Stomach smooth muscle (tissue), 2 donors: ENCODE measurements around the gene NXNL2.

Experiments
- H3K27ac ChIP-seq: one replicate; pipeline ENCODE4 v1.7.0; 2013; ENCODE audit warnings: mild to moderate bottlenecking, low read length, inconsistent platforms
- H3K27me3 ChIP-seq, 2 donors: one replicate each; pipeline ENCODE4 v1.7.0; 2013; ENCODE audit warnings: low read length in 2 of 2; ENCODE audit not compliant: insufficient read depth in 2 of 2, control insufficient read depth in 1 of 2
- H3K36me3 ChIP-seq, 2 donors: one replicate each; pipeline ENCODE4 v1.7.0; 2013; ENCODE audit warnings: low read length in 2 of 2; ENCODE audit not compliant: control insufficient read depth in 2 of 2, insufficient read depth in 2 of 2
- H3K4me1 ChIP-seq: one replicate; pipeline ENCODE4 v1.7.0; 2013; ENCODE audit warnings: low read length; ENCODE audit not compliant: control insufficient read depth, insufficient read depth
- H3K4me3 ChIP-seq, 2 donors: one replicate each; pipeline ENCODE4 v1.7.0; 2013; ENCODE audit warnings: low read length in 2 of 2
- H3K9ac ChIP-seq, 2 donors: one replicate each; pipeline ENCODE4 v1.7.0; 2013; ENCODE audit warnings: low read length in 2 of 2, mild to moderate bottlenecking in 1 of 2
- H3K9me3 ChIP-seq, 2 donors: one replicate each; pipeline ENCODE4 v1.7.0; 2013; ENCODE audit warnings: low read length in 2 of 2; ENCODE audit not compliant: control insufficient read depth in 2 of 2
- donor health status: healthy.
- donor health status: Pancreatic carcinoma.

NXNL2 gene

DNA sequence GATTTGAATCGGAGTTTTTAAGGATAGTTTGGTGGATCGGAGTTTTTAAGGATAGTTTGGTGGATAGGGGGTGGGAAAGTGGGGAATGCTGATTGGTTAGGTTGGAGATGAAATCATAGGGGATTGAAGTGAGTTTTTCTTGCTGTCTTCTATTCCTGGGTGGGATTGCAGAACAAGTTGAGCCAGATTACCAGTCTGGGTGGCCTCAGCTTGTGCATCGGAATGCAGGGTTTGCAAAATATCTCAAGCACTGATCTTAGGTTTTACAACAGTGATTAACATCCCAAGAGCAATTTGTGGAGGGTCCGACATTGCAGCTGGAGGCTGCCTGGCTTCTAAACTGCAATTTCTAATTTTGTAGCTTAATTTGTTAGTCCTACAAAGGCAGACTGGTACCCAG is 23.1 kb upstream of the NXNL2 start:
- Histone ChIP-seq H3K27ac (no peak overlapping the region), H3K4me1 (no peaks in the 10 kb centered on the region), H3K36me3 (no peaks in the 10 kb centered on the region), H3K27me3 (peaks cover 0 to 2% of the 10 kb centered on the region in 2 donors), H3K9me3 (peaks cover 0 to 3% of the 10 kb centered on the region in 2 donors), H3K9ac (no peak overlapping the region), H3K4me3 (no peak overlapping the region)

DNA sequence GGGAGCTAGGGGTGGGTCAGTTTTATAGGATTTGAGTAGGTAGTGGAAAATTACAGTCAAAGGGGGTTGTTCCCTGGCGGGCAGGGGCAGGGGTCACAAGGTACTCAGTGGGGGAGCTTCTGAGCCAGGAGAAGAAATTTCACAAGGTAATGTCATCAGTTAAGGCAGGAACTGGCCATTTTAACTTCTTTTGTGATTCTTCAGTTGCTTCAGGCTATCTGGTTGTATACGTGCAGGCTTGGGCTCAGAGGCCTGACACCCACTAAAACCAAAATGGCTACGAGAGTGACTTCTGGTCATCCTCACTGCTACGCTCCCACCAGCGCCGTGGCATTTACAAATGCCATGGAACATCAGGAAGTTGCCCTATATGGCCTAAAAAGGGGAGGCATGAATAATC is 20.7 kb upstream of the NXNL2 start:
- no peak overlapping the region for H3K27ac ChIP-seq
- H3K27me3 ChIP-seq = peaks cover 0 to 2% of the 10 kb centered on the region in 2 donors
- no peak overlapping the region for H3K9ac ChIP-seq
- no peaks in the 10 kb centered on the region for H3K36me3 ChIP-seq
- no peaks in the 10 kb centered on the region for H3K9me3 ChIP-seq
- H3K4me3 ChIP-seq = no peak overlapping the region
- H3K4me1 ChIP-seq = no peaks in the 10 kb centered on the region

DNA sequence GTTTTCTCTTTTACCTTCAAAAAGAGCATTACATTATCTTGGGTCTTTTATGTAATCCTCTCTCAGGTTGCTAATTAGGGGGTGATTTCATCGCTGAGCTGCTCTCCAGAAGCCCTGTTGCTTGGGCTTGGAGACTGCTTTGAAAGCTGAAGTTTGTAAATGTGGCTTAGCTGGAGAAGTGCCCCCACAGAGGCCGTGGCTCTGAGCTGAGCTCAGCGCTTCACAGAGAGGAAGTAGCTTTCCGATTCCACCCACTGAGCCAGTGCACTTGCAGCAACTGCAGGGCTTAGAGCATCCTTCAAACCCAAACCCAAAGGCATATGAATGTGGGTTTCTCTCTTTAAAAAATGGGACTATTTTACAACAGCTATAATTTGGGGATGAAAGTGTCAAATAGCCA is 13.7 kb upstream of the NXNL2 start:
- no peaks in the 10 kb centered on the region for H3K9me3 ChIP-seq
- H3K4me3 ChIP-seq = no peak overlapping the region

DNA sequence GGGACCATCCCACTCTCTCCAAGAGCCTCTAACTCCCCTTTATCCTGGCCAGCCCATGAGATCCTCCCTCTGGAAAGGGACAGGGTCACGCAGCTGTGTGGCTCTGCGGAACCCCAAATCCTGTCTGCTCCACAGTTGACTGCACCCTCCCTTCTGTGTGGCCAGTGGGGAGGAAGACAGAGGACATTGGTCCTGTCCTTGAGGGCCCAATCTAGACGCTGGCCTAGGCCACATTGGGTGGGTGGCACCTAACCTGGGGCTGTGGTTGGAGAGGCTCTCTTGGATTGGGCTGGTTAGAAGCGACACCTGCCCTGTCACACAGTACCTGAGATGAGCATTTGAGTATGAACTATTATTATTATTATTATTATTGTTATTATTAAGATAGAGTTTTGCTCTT is 12.6 kb upstream of the NXNL2 start:
- Histone ChIP-seq H3K9ac (no peak overlapping the region), H3K36me3 (no peaks in the 10 kb centered on the region), H3K9me3 (no peaks in the 10 kb centered on the region), H3K27me3 (peaks cover 0 to 2% of the 10 kb centered on the region in 2 donors), H3K27ac (no peak overlapping the region), H3K4me3 (no peak overlapping the region), H3K4me1 (no peaks in the 10 kb centered on the region)

More for the DNA sequence above, 13.7 kb upstream of the NXNL2 start:
- H3K27ac ChIP-seq = no peak overlapping the region
- no peaks in the 10 kb centered on the region for H3K4me1 ChIP-seq
- no peak overlapping the region for H3K9ac ChIP-seq
- H3K27me3 ChIP-seq = peaks cover 0 to 2% of the 10 kb centered on the region in 2 donors
- H3K36me3 ChIP-seq = no peaks in the 10 kb centered on the region

GRCh38 chr9:88523056-88523455 is 11.9 kb upstream of the NXNL2 start:
- H3K4me1 ChIP-seq = no peaks in the 10 kb centered on the region
- no peak overlapping the region for H3K27ac ChIP-seq
- no peak overlapping the region for H3K4me3 ChIP-seq
- peaks cover 0 to 2% of the 10 kb centered on the region in 2 donors for H3K27me3 ChIP-seq
- H3K9ac ChIP-seq = no peak overlapping the region
- H3K9me3 ChIP-seq = no peaks in the 10 kb centered on the region
- H3K36me3 ChIP-seq = no peaks in the 10 kb centered on the region

DNA sequence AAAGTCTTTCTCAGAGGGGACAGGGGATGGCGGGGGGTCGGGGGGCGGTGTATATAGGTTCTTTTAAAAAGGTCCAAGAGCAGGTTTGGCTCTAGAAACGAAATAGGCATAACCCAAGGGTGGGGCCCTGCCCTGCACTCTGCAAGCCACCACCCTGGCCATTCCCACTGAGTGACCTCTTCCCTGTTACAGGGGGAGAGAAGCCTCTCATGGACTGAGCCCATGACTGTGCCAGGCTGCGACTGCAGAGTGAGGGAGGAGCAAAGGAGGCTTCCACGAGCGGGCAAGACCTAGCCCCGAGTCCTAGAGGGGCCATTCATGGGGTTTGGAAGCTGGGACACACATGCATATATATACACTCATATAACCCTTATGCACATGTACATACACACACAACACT is 10.1 kb upstream of the NXNL2 start:
- Histone ChIP-seq H3K27ac (no peak overlapping the region), H3K4me1 (no peaks in the 10 kb centered on the region)

DNA sequence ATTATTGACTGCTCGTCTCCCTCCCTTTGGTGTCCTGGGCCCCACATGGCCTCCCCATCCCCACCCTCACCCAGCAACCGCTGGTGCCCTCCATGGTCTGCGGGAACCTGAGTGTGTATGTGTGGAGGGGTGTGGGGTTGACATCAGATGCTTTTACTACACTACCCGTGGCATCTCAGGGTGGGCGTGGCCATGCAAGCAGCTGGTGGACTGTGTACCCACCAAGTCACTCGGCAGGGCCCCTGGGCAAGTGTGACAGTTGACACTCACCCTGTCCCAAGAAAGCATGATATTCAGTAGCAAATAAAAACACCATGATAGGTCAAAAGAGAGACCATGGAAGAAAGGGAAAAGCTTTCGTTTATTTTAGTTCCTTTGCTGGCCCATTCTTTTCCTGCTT is 7.4 kb upstream of the NXNL2 start:
- no peaks in the 10 kb centered on the region for H3K36me3 ChIP-seq
- no peak overlapping the region for H3K27ac ChIP-seq
- no peaks in the 10 kb centered on the region for H3K4me1 ChIP-seq
- no peaks in the 10 kb centered on the region for H3K9me3 ChIP-seq
- H3K9ac ChIP-seq = no peak overlapping the region
- H3K4me3 ChIP-seq = no peak overlapping the region
- H3K27me3 ChIP-seq = no peaks in the 10 kb centered on the region

More for the DNA sequence above, 10.1 kb upstream of the NXNL2 start:
- H3K36me3 ChIP-seq = no peaks in the 10 kb centered on the region
- no peak overlapping the region for H3K4me3 ChIP-seq
- H3K9me3 ChIP-seq = no peaks in the 10 kb centered on the region
- H3K27me3 ChIP-seq = peaks cover 0 to 2% of the 10 kb centered on the region in 2 donors
- H3K9ac ChIP-seq = no peak overlapping the region

DNA sequence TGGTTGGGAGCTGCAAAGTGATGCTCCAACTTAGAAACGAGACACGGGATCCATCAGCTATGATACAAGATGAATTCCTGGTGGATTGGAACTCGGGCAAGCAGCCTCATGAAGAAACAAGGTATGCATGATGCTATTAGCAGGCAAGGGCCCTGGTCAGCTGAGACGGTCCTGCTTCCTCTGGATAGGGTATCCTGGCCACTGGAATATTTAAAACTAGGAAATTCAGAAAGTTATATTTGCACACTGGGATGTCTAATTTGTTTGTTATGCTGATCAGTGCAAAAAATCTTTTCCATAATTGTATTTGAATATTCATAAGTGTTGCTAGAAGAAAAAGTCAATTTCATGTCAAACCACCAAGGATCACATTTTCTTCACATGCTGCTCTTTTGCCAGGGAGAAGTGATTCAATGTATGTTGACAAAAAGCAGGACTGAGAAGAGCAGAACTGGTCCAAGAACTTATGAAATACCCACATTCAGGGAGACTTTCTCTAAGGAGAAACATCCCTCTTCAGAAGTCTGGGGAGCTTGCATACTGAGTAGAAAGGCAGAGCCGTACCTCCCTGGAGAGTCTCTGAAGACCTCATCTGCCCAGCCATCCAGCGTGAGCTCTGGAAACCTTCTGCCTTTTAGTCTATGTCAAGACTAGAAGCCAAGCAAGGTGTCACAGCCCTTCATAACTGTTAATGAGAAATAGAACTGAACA is 6.7 kb upstream of the NXNL2 start:
- Histone ChIP-seq H3K9me3 (no peaks in the 10 kb centered on the region), H3K4me1 (no peaks in the 10 kb centered on the region), H3K4me3 (no peak overlapping the region), H3K36me3 (no peaks in the 10 kb centered on the region), H3K27ac (no peak overlapping the region), H3K9ac (no peak overlapping the region), H3K27me3 (no peaks in the 10 kb centered on the region)

DNA sequence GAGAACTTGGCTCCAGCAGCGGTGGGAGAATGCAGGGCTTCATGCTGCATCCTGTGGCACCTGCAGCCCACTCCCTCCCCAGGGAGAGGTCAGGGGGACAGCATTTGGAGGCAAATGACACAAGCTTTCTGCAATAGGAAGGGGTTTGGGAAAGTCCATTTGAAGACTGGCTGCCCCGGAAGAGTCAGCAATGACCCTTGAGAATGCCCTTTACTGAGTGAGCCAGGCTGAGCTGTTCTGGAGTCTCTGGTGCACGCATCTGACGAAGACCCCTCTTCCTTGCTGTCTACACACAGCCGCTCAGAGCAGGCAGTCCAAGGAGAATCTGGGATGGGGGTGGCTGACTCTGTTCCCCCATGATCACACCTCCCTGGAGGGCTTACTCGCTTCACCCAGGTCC is 5.5 kb upstream of the NXNL2 start:
- no peak overlapping the region for H3K4me3 ChIP-seq
- no peaks in the 10 kb centered on the region for H3K36me3 ChIP-seq
- no peaks in the 10 kb centered on the region for H3K27me3 ChIP-seq
- H3K4me1 ChIP-seq = peaks cover 3% of the 10 kb centered on the region
- H3K9me3 ChIP-seq = no peaks in the 10 kb centered on the region
- H3K9ac ChIP-seq = no peak overlapping the region
- H3K27ac ChIP-seq = no peak overlapping the region

DNA sequence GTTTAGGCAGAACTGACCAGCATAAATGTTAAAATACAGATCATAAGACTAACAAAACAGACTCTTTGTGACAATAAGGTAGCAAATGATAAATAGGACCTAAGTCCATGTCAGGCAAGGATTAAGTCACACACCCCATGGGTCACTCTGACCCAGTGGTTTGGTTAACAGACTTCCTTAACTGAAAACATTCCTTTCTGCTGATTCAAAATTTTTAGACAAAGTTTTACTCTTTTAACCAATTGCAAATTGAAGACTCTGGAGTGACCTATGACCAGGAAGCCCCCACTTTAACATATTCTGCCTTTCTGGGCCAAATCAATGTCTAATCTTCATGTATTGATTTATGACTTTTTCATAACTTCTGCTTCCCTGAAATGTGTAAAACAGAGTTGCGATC is 4.9 kb upstream of the NXNL2 start:
- Histone ChIP-seq H3K4me1 (peaks cover 4% of the 10 kb centered on the region), H3K27me3 (no peaks in the 10 kb centered on the region), H3K9me3 (no peaks in the 10 kb centered on the region), H3K27ac (no peak overlapping the region), H3K36me3 (no peaks in the 10 kb centered on the region), H3K9ac (no peak overlapping the region), H3K4me3 (no peak overlapping the region)

DNA sequence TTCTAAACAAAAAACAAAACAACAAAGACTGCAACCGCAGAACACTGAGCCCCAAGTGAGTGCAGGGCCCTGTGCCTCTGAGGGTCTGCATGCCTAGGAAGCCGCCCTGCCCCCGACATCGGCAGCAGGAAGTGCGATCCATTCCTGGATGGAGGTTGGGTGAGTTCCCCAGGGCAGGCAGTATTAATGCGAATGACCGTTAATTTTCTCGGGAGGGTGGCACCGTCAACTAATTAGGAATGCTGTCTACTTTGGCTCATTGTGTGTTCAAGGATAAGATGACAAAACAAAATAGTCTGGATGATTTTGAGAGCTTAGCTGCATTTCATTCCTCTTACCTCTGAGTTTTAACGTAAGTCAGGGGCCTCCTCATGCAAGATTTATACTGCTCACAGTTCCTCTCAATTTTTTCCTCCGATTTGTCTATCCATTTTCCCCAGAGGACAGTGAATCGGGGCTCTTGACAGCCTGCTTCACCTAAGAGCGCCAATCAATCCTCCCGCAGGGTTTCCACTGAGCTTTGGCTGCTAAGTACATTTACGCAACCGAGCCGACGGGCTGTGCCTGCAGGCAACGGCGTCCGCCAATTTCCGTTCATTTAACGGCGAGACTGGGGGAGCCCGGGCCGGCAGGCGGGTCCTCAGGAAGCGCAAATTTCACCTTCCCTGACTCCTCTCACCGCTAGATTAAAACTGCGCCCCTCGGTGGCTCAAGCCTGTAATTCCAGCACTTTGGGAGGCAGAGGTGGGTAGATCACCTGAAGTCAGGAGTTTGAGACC is 2.9 kb upstream of the NXNL2 start:
- no peak overlapping the region for H3K9ac ChIP-seq
- no peak overlapping the region for H3K4me3 ChIP-seq
- peaks cover 0 to 6% of the 10 kb centered on the region in 2 donors for H3K27me3 ChIP-seq
- no peaks in the 10 kb centered on the region for H3K9me3 ChIP-seq
- peaks cover 14% of the 10 kb centered on the region for H3K4me1 ChIP-seq
- no peaks in the 10 kb centered on the region for H3K36me3 ChIP-seq
- H3K27ac ChIP-seq = no peak overlapping the region
